ENCODE measurements around the gene MEP1A.
"Not testable (repeated sequence)": the region's sequence is repeated elsewhere in the genome, so short reads cannot be mapped to it uniquely, and the experiment has no call there.

Gene MEP1A

GRCh38 chr6:46793138-46793537, at the start of gene MEP1A:
Gene MEP1A, plus strand, starts transcription at chr6:46793389. Its CDS starts 10 bp downstream, at chr6:46793399.
- DNase-seq (ENCODE audit: low read depth) = no peak

GRCh38 chr6:46743425-46744158, 49.6 kb upstream of the MEP1A start:
- no peak for DNase-seq (ENCODE audit: low read depth)

GRCh38 chr6:46744159-46744725, 48.9 kb upstream of the MEP1A start:
- DNase-seq (ENCODE audit: low read depth) = not testable (repeated sequence)

- no peak for DNase-seq (ENCODE audit: low read depth)
Observed at GRCh38 chr6:46745973-46746372, 47.2 kb upstream of the MEP1A start.

GRCh38 chr6:46746696-46747095, 46.5 kb upstream of the MEP1A start, which contains the start of gene ANKRD66:
Gene ANKRD66, plus strand, starts transcription at chr6:46746933. Its CDS starts 5,016 bp downstream, at chr6:46751949.
- no peak for DNase-seq (ENCODE audit: low read depth)

- no peak for DNase-seq (ENCODE audit: low read depth)
Observed at GRCh38 chr6:46748940-46749503, 44.2 kb upstream of the MEP1A start.

- no peak for DNase-seq (ENCODE audit: low read depth)
Observed at GRCh38 chr6:46749731-46750130, 43.5 kb upstream of the MEP1A start.

- no peak for DNase-seq (ENCODE audit: low read depth)
Observed at GRCh38 chr6:46751658-46752057, 41.5 kb upstream of the MEP1A start.

GRCh38 chr6:46755865-46756264, 37.3 kb upstream of the MEP1A start:
- DNase-seq (ENCODE audit: low read depth) = no peak

- DNase-seq (ENCODE audit: low read depth) = no peak
Observed at GRCh38 chr6:46756469-46757213, 36.5 kb upstream of the MEP1A start.

- no peak for DNase-seq (ENCODE audit: low read depth)
Observed at GRCh38 chr6:46757214-46757596, 36.0 kb upstream of the MEP1A start.

GRCh38 chr6:46758960-46759753, 34.0 kb upstream of the MEP1A start:
- no peak for DNase-seq (ENCODE audit: low read depth)

- no peak for DNase-seq (ENCODE audit: low read depth)
Observed at GRCh38 chr6:46760925-46761324, 32.3 kb upstream of the MEP1A start.

GRCh38 chr6:46763466-46763865, 29.7 kb upstream of the MEP1A start:
- DNase-seq (ENCODE audit: low read depth) = no peak

GRCh38 chr6:46764280-46764679, 28.9 kb upstream of the MEP1A start:
- DNase-seq (ENCODE audit: low read depth) = not testable (repeated sequence)

GRCh38 chr6:46764961-46765360, 28.2 kb upstream of the MEP1A start:
- DNase-seq (ENCODE audit: low read depth) = no peak

GRCh38 chr6:46772016-46772415, 21.2 kb upstream of the MEP1A start:
- DNase-seq (ENCODE audit: low read depth) = no peak

GRCh38 chr6:46772762-46773161, 20.4 kb upstream of the MEP1A start:
- no peak for DNase-seq (ENCODE audit: low read depth)

- DNase-seq (ENCODE audit: low read depth) = no peak
Observed at GRCh38 chr6:46773201-46773855, 19.9 kb upstream of the MEP1A start.

- DNase-seq (ENCODE audit: low read depth) = not testable (repeated sequence)
Observed at GRCh38 chr6:46774736-46775135, 18.5 kb upstream of the MEP1A start.

GRCh38 chr6:46776070-46776712, 17.0 kb upstream of the MEP1A start:
- no peak for DNase-seq (ENCODE audit: low read depth)
